RWPE1 (cell line): ENCODE data around the gene LAMTOR1.
A peak's percentile ranks its signal among the peaks of the same experiment; 100 is the strongest.

Experiments
- CTCF ChIA-PET: fragments of 350-600 bp; sonication (Branson Sonifier 250); formaldehyde crosslinking; extraction: SDS; loops from one replicate; lab custom pipeline; 2021; lab: Yijun Ruan, JAX
- POLR2A ChIA-PET: fragments of 400-600 bp; formaldehyde crosslinking; extraction: SDS; loops from one replicate; lab custom pipeline; 2020; ENCODE audit warnings: antibody characterized with exemption; ENCODE audit not compliant: low non-redundant PET; lab: Yijun Ruan, JAX
- DNase-seq: peaks from one replicate; pipeline ENCODE4 v3.0.0; 2012; ENCODE audit warnings: low spot score
- H3K27ac ChIP-seq: fragments of 450-650 bp; 2 replicates; pipeline ENCODE4 v1.5.1; 2017
- TF ChIP-seq, protein P1 (sequence below): fragments of 450-650 bp; conservative IDR thresholded peaks from 2 replicates; pipeline ENCODE4 v1.5.1; 2017; ENCODE audit warnings: low read depth, mild to moderate bottlenecking

Gene LAMTOR1

DNA sequence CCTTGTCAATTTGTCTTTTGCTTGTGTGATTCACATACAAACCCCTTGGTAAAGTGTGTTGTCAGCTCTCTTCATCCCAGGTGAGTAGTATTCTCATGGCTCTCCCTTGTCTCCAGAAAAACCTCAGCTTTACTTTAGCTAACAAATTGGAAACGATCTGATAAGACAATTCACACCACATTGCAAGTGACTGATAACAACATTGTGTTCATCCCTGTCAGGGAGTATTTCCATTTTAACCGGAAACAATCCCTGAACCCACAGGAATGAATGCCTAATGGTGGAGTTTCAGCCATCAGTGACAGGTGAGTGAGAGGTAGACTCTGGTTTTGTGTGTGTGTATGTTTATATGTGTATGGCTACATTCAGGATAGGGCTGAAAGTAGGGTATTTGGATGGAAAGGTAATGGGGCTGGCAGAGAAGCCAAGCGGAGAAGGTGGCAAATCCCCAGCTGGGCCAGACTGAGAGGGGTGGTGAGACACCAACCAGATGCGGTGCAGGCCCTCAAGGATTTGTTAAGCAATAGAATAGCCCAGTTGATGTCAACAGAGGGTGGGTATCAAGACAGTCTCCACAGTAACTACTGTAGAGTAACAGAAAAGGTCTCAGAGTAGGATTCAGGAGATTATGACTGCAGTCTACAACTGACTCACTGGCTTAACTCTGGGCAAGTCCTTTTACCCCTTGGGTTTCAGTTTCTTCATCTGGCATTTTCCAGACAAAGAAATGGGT, 14.9 kb downstream of the LAMTOR1 start:
- DNase-seq = no peak
- ChIA-PET POLR2A (no interaction called here), CTCF (interaction anchor here (0.7 kb wide), 1 partner anchor 63 kb away, joined by 3 read pairs; no protein-coding TSS in a partner anchor)
- H3K27ac ChIP-seq = no peak overlapping the region
- TF ChIP-seq, protein P1, sequence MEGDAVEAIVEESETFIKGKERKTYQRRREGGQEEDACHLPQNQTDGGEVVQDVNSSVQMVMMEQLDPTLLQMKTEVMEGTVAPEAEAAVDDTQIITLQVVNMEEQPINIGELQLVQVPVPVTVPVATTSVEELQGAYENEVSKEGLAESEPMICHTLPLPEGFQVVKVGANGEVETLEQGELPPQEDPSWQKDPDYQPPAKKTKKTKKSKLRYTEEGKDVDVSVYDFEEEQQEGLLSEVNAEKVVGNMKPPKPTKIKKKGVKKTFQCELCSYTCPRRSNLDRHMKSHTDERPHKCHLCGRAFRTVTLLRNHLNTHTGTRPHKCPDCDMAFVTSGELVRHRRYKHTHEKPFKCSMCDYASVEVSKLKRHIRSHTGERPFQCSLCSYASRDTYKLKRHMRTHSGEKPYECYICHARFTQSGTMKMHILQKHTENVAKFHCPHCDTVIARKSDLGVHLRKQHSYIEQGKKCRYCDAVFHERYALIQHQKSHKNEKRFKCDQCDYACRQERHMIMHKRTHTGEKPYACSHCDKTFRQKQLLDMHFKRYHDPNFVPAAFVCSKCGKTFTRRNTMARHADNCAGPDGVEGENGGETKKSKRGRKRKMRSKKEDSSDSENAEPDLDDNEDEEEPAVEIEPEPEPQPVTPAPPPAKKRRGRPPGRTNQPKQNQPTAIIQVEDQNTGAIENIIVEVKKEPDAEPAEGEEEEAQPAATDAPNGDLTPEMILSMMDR = no peak

DNA sequence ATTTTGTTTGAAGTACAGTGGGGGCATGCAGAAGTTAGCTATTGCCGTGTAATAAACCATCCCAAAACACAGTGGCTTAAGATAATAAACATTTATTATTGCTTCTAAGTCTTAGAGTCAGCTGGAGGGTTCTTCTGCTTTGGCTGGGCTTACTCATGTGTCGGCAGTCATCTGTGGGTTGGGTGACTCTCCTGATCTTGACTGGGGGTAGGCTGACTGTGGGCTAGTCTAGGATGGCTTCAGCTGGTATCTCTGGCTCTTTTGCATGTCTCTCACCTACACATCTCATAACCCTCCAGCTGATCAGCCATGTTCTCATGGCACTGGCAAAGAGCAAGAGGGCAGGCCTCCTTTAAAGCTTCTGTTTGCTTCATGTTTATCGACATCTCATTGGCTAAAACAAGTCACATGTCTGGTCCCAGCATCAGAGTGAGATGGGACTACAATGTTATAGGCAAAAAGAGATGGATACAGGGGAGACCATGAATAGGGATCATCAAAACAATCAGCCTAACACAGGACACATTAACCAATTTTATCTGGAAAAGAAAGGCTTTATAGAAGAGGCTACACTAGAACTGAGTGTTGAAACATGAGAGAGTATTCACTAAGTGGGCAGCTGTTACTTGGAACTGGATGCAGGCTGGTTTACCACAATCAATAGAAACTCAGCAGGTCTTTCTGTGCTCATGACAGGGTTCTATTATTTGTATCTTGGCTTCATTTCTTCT, 17.3 kb downstream of the LAMTOR1 start:
- no peak overlapping the region for H3K27ac ChIP-seq
- POLR2A ChIA-PET = no interaction called here
- DNase-seq = no peak
- CTCF ChIA-PET = interaction anchor here (0.6 to 2.2 kb wide), 5 partner anchors 37 to 361 kb away, joined by 3 to 14 read pairs (median 3); no protein-coding TSS in a partner anchor
- TF ChIP-seq, protein P1 = no peak

DNA sequence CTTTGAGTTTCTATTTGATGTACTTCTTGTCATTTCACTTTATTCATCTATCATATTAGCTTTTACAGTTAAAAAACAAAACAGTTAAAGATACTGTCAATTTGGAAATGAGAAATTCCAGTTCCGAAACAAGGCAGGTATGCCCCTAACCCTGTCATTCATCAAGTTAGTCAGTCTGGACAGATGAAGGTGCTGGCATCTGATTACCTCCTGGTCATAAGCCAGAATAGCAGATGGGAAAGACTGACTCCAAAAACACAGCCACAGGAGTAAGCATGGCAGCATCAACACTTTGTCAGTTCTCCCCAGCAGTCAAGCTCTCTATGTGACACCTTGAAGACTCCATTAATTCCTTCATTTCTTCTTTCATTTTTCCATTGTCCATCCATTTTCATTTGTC, 18.1 kb downstream of the LAMTOR1 start:
- no peak for DNase-seq
- ChIA-PET CTCF (interaction anchor here (0.6 to 2.2 kb wide), 5 partner anchors 44 to 215 kb away, joined by 3 to 14 read pairs (median 4); no protein-coding TSS in a partner anchor), POLR2A (interaction anchor here (0.6 kb wide), 1 partner anchor 51 kb away, joined by 3 read pairs; no protein-coding TSS in a partner anchor)
- H3K27ac ChIP-seq = peak overlapping the region; percentile 86
- TF ChIP-seq, protein P1 = no peak

DNA sequence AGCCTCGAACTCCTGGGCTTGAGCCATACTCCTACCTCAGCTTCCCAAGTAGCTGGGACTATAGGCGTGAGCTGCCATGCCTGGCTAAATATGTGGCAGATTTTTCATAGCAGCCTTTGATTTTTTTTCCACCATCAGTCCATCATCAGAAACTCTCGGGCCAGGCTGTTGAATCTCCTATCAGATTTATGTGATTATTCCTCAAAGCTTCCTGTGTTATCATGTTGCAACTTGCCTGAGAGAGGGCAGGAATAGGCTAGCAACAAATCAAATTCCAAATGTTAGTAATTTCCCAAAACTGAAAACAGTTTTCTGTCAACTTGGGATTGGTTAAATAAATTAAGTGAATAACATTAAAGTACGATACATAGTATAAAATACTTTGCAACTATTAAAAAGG, 19.0 kb downstream of the LAMTOR1 start:
- TF ChIP-seq, protein P1 = no peak
- ChIA-PET POLR2A (no interaction called here), CTCF (interaction anchor here (0.5 to 0.7 kb wide), 2 partner anchors 16 to 59 kb away, joined by 3 read pairs; no protein-coding TSS in a partner anchor)
- peak overlapping the region; percentile 86 for H3K27ac ChIP-seq
- peak; percentile 59 for DNase-seq

DNA sequence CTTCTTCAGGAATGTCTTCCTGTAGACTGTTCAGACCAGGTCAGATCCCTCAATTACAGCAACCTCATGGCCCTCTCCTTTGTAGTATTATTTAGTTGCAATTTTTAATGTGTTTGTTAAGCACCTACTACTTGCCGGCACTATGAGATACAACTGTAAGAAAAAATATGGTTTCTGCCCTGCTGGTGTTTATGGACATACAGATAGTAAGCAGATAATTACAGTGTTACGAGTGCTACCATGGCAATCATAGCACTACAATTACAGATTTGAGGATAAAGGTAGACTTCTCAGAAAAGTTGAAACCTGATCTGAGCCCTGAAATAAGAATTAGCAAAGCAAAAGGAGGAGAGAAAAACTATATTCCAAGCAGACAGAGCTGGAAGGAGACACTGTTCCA, 19.7 kb downstream of the LAMTOR1 start:
- CTCF ChIA-PET = interaction anchor here (0.5 kb wide), 1 partner anchor 15 kb away, joined by 3 read pairs; no protein-coding TSS in a partner anchor
- POLR2A ChIA-PET = no interaction called here
- TF ChIP-seq, protein P1 = no peak

DNA sequence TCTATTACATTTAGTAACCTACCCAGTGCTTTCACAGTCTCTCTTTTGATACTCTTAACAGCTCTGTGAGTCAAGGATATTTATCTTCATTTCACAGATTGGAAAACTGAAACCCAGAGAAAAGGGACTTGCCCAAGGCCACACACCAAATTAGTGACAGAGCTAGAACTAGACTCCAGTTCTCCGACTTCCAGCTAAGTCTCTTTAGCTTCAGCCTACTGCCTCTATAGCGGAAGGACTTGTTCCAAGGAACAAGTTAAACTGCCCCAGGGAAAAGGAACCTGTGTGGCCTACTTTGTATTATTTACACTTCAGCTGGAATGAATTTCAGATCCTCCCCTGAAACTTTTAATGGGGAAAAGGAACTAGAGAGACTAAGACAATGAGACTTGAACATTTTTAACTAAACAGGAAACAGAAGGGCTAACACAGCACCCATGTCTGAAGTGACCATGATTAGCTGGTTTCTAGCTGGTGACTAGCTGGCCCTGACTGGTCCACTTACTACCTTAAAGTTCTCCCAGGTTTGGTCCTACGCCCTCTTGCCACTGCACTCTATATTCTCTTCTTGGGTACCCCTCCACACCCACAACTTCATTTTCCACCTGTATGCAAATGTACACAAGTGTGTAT, 21.2 kb downstream of the LAMTOR1 start:
- no peak overlapping the region for H3K27ac ChIP-seq
- DNase-seq = no peak
- POLR2A ChIA-PET = no interaction called here
- CTCF ChIA-PET = interaction anchor here (0.6 to 1.2 kb wide), 2 partner anchors 24 to 57 kb away, joined by 3 to 7 read pairs; no protein-coding TSS in a partner anchor
- TF ChIP-seq, protein P1 = no peak

More for the DNA sequence above, 19.7 kb downstream of the LAMTOR1 start:
- no peak for DNase-seq
- H3K27ac ChIP-seq = peak overlapping the region; percentile 86
